Neural cell (in vitro differentiated cells): Measurements from ENCODE around the gene PTGDR2. TPM values are rescaled to one million over a fixed set of nuclear protein-coding genes. Genes with fewer than 3 reads are reported as not detected.

Source experiments
- H2AFZ ChIP-seq: fragments of 200-600, 300-800 bp; sonication (generic), shearing (Covaris generic); 2 replicates; pipeline ENCODE4 v1.6.0; 2014; ENCODE audit warnings: low read depth, mild to moderate bottlenecking, antibody characterized with exemption, low read length, moderate library complexity
- H3F3A ChIP-seq: fragments of 200-600 bp; shearing (Covaris generic); 2 replicates; pipeline ENCODE4 v1.6.1; 2016; ENCODE audit warnings: mild to moderate bottlenecking, moderate library complexity, mixed read lengths, antibody characterized with exemption, low read length; ENCODE audit not compliant: insufficient read depth, poor library complexity, severe bottlenecking
- H3K27ac ChIP-seq: fragments of 200-600, 300-800 bp; sonication (generic), shearing (Covaris generic); 2 replicates; pipeline ENCODE4 v1.5.1; 2014; ENCODE audit warnings: mild to moderate bottlenecking, low read length, moderate library complexity
- H3K27me3 ChIP-seq: fragments of 300-800, 200-600 bp; sonication (generic), shearing (Covaris generic); 2 replicates; pipeline ENCODE4 v1.6.0; 2014; ENCODE audit warnings: mild to moderate bottlenecking, low read depth, low read length, moderate library complexity; ENCODE audit not compliant: insufficient read depth
- H3K36me3 ChIP-seq: fragments of 300-800, 200-600 bp; sonication (generic), shearing (Covaris generic); 2 replicates; pipeline ENCODE4 v1.5.1; 2014; ENCODE audit warnings: mild to moderate bottlenecking, antibody characterized with exemption, low read length, moderate library complexity; ENCODE audit not compliant: insufficient read depth
- H3K4me2 ChIP-seq: fragments of 300-800, 200-600 bp; sonication (generic), shearing (Covaris generic); 2 replicates; pipeline ENCODE4 v1.6.0; 2014; ENCODE audit warnings: mild to moderate bottlenecking, low read length
- H3K4me3 ChIP-seq: fragments of 300-800, 200-600 bp; sonication (generic), shearing (Covaris generic); 2 replicates; pipeline ENCODE4 v1.5.1; 2014; ENCODE audit warnings: mild to moderate bottlenecking, low read length, moderate library complexity
- H3K79me2 ChIP-seq: fragments of 200-600 bp; shearing (Covaris generic); replicated peaks from 2 replicates; pipeline ENCODE4 v1.6.0; 2014; ENCODE audit warnings: mild to moderate bottlenecking, low read length, moderate library complexity; ENCODE audit not compliant: insufficient read depth
- H3K9ac ChIP-seq: fragments of 300-800, 200-600 bp; sonication (generic), shearing (Covaris generic); 2 replicates; pipeline ENCODE4 v1.6.1; 2016; ENCODE audit warnings: mild to moderate bottlenecking, low read length, mixed read lengths
- H3K9me2 ChIP-seq: fragments of 200-600 bp; shearing (Covaris generic); 2 replicates; pipeline ENCODE4 v1.6.1; 2016; ENCODE audit warnings: mild to moderate bottlenecking, low read length, mixed read lengths; ENCODE audit not compliant: insufficient read depth
- H3K9me3 ChIP-seq: fragments of 200-600, 300-800 bp; sonication (generic), shearing (Covaris generic); 2 replicates; pipeline ENCODE4 v1.6.1; 2016; ENCODE audit warnings: mild to moderate bottlenecking, mixed run types, low read length, moderate library complexity, mixed read lengths
- H4K20me1 ChIP-seq: fragments of 200-600 bp; shearing (Covaris generic); 2 replicates; pipeline ENCODE4 v1.6.1; 2016; ENCODE audit warnings: mild to moderate bottlenecking, mixed run types; ENCODE audit not compliant: insufficient read depth
- EP300 ChIP-seq: fragments of 450-650 bp; conservative IDR thresholded peaks from 2 replicates; pipeline ENCODE4 v1.6.1; 2014; ENCODE audit warnings: antibody characterized with exemption, mild to moderate bottlenecking, moderate library complexity; ENCODE audit not compliant: poor library complexity, severe bottlenecking
- EZH2 ChIP-seq: fragments of 200-600, 300-800 bp; shearing (Covaris generic), sonication (generic); IDR thresholded peaks from 2 replicates; pipeline ENCODE4 v1.6.1; 2014; ENCODE audit warnings: antibody characterized with exemption, low read length, borderline replicate concordance, mild to moderate bottlenecking; ENCODE audit not compliant: insufficient read depth, poor library complexity, severe bottlenecking
- MXI1 ChIP-seq: fragments of 450-650 bp; conservative IDR thresholded peaks from 2 replicates; pipeline ENCODE4 v1.6.1; 2014; ENCODE audit warnings: antibody characterized with exemption, mild to moderate bottlenecking; ENCODE audit not compliant: poor library complexity, severe bottlenecking
- POLR2AphosphoS5 ChIP-seq: IDR thresholded peaks from 2 replicates; pipeline ENCODE4 v1.6.1; 2012
- RAD21 ChIP-seq: fragments of 450-650 bp; conservative IDR thresholded peaks from 2 replicates; pipeline ENCODE4 v1.6.1; 2014; ENCODE audit warnings: antibody characterized with exemption, mild to moderate bottlenecking, moderate library complexity
- SMC3 ChIP-seq: fragments of 450-650 bp; conservative IDR thresholded peaks from 2 replicates; pipeline ENCODE4 v1.6.1; 2014; ENCODE audit warnings: antibody characterized with exemption, mild to moderate bottlenecking, moderate library complexity; ENCODE audit not compliant: poor library complexity
- TAF1 ChIP-seq: IDR thresholded peaks from 2 replicates; pipeline ENCODE4 v1.6.1; 2012; ENCODE audit warnings: low read depth
- polyA minus RNA-seq: library from RNA; depleted of rRNA, polyadenylated mRNA; stranded (reverse); fragments of >200 nt; gene quantifications from 2 replicates; pipeline ENCODE4 v1.2.3, GENCODE V29; 2014
- polyA plus RNA-seq: library from polyadenylated mRNA; depleted of rRNA; stranded (reverse); fragments of >200 nt; gene quantifications from 2 replicates; pipeline ENCODE4 v1.2.3, GENCODE V29; 2014
- TF ChIP-seq, protein P1 (sequence below): IDR thresholded peaks from 2 replicates; pipeline ENCODE4 v1.6.1; 2012; ENCODE audit warnings: borderline replicate concordance
- TF ChIP-seq, protein P2 (sequence below): fragments of 450-650 bp; IDR thresholded peaks from 2 replicates; pipeline ENCODE4 v1.5.1; 2014; ENCODE audit warnings: antibody characterized with exemption, mild to moderate bottlenecking, moderate library complexity; ENCODE audit not compliant: poor library complexity, severe bottlenecking

Gene PTGDR2
- polyA plus RNA-seq = 0.16 and 0.51 TPM in 2 replicates
- 0.23 TPM in 1 of 2 replicates, not detected in the other for polyA minus RNA-seq

DNA sequence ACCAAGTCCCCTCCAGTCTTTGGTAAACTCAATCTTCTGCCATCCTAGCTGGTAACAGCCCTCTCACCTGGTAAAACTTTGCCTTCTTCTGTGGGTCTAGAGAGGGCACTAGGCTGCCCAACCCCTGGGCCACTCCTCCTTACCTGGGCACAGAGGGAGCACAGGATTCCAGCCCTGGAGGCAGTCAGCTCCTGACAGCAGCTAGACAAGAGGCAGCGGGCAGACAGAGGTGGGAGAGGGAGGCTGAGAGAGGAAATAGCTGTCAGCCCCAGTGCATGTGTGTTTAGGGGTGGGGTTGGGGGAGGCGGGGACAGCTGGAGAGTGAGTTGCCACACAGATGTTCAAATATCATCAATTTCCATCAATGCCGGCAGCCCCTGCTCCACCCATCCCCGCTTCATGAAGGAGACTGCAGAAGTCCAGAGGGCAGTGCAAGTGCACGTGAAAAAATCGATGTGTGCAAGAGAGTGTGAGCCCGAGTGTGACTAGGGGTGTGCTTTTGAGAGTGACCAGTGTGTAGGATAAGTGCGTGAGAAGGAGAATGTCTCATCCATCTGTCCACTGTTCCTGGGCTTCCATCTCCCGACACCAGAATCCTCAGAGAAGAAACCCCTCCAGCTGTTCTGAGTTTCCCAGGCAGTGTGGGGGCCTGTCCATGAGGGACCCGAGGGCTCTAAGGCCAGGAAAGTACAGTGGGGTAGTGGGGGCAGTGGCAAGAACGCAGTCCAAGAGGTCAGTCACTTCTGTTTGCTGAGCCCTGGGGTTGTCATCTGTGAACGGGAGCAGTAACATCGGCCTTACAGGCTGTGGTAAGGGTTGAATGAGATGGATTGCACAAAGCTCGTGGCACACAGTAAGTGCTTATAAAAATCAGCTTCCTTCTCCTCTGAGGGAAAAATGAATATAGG lies at the start of gene PTGDR2:
Gene PTGDR2, minus strand, starts transcription at position 225 of the 908 bp plus-strand sequence. CDS start 2,228 bp downstream, outside the sequence.
- Histone ChIP-seq H2AFZ (no peak within 1 kb of the TSS), H3K27ac (no peak within 1 kb of the TSS)

DNA sequence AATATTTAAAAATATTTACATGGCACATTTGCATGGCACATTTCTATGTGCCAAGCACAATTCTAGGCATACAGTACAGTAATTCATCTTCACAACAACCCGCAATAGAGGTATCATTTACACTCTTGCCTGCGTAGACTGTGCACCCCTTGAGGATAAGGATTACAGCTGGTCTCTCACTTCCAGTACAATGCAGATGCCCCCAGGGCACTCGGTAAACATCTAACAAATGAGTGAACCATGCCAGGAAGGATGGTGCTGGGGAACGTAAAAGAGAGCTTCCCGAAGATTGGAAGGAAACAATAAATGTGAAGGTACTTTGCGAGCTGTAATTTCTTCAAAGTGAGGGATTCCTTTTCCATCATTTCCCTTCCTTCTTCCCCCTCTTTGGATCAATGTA lies 49.3 kb upstream of the PTGDR2 start:
- peak overlapping the region; percentile 87 for H3K9ac ChIP-seq
- peak overlapping the region; percentile 86 for H3K4me3 ChIP-seq
- no peak overlapping the region for H2AFZ ChIP-seq
- peak overlapping the region; percentile 85 for H3K4me2 ChIP-seq
- no peaks in the 10 kb centered on the region for H3K36me3 ChIP-seq
- H3F3A ChIP-seq = no peaks in the 10 kb centered on the region
- H4K20me1 ChIP-seq = no peaks in the 10 kb centered on the region
- peaks cover 26% of the 10 kb centered on the region for H3K79me2 ChIP-seq
- H3K27ac ChIP-seq = peak overlapping the region; percentile 83
- no peaks in the 10 kb centered on the region for H3K27me3 ChIP-seq
- no peak for TF ChIP-seq MXI1
- no peak for TF ChIP-seq SMC3
- no peaks in the 10 kb centered on the region for H3K9me2 ChIP-seq
- no peaks in the 10 kb centered on the region for H3K9me3 ChIP-seq

More for the DNA sequence above, at the start of gene PTGDR2:
- Histone ChIP-seq H3F3A (no peaks in the 10 kb centered on the region), H3K9me2 (no peaks in the 10 kb centered on the region), H4K20me1 (no peaks in the 10 kb centered on the region), H3K79me2 (no peaks in the 10 kb centered on the region), H3K36me3 (no peaks in the 10 kb centered on the region), H3K4me2 (no peak within 1 kb of the TSS), H3K27me3 (no peaks in the 10 kb centered on the region), H3K9ac (no peak within 1 kb of the TSS), H3K4me3 (no peak within 1 kb of the TSS), H3K9me3 (no peaks in the 10 kb centered on the region)
- TF ChIP-seq RAD21 = no peak
- no peak for TF ChIP-seq TAF1

DNA sequence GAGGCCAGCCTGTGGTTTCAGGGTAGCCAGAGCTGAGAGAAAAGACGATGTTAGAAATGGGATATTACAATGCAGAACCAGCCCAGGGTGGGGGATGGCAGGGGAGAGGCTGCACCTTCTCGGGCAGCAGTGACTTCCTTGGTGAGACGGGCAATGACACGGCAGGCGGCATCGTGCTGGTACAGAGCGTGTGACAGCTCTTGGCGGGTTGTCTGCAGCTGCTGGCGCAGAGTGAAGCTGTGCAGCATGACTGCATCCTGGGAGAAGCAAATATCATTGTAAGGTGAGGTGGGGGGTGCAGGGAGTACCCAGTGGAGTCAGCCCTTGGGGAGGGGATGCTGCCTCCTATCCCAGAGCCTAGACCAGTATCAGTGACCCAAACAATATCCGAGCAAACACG lies 46.9 kb upstream of the PTGDR2 start:
- no peak overlapping the region for H3K4me2 ChIP-seq
- H3K27me3 ChIP-seq = no peaks in the 10 kb centered on the region
- no peaks in the 10 kb centered on the region for H3F3A ChIP-seq
- H3K9me2 ChIP-seq = no peaks in the 10 kb centered on the region
- H3K36me3 ChIP-seq = peaks cover 5% of the 10 kb centered on the region
- H3K9ac ChIP-seq = no peak overlapping the region
- H3K9me3 ChIP-seq = no peaks in the 10 kb centered on the region
- H2AFZ ChIP-seq = no peak overlapping the region
- no peak overlapping the region for H3K27ac ChIP-seq
- no peak for TF ChIP-seq SMC3
- TF ChIP-seq EZH2 = no peak
- TF ChIP-seq POLR2AphosphoS5 = no peak
- TF ChIP-seq TAF1 = no peak
- TF ChIP-seq, protein P1, sequence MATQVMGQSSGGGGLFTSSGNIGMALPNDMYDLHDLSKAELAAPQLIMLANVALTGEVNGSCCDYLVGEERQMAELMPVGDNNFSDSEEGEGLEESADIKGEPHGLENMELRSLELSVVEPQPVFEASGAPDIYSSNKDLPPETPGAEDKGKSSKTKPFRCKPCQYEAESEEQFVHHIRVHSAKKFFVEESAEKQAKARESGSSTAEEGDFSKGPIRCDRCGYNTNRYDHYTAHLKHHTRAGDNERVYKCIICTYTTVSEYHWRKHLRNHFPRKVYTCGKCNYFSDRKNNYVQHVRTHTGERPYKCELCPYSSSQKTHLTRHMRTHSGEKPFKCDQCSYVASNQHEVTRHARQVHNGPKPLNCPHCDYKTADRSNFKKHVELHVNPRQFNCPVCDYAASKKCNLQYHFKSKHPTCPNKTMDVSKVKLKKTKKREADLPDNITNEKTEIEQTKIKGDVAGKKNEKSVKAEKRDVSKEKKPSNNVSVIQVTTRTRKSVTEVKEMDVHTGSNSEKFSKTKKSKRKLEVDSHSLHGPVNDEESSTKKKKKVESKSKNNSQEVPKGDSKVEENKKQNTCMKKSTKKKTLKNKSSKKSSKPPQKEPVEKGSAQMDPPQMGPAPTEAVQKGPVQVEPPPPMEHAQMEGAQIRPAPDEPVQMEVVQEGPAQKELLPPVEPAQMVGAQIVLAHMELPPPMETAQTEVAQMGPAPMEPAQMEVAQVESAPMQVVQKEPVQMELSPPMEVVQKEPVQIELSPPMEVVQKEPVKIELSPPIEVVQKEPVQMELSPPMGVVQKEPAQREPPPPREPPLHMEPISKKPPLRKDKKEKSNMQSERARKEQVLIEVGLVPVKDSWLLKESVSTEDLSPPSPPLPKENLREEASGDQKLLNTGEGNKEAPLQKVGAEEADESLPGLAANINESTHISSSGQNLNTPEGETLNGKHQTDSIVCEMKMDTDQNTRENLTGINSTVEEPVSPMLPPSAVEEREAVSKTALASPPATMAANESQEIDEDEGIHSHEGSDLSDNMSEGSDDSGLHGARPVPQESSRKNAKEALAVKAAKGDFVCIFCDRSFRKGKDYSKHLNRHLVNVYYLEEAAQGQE = no peak
- no peak for TF ChIP-seq MXI1
- TF ChIP-seq, protein P2, sequence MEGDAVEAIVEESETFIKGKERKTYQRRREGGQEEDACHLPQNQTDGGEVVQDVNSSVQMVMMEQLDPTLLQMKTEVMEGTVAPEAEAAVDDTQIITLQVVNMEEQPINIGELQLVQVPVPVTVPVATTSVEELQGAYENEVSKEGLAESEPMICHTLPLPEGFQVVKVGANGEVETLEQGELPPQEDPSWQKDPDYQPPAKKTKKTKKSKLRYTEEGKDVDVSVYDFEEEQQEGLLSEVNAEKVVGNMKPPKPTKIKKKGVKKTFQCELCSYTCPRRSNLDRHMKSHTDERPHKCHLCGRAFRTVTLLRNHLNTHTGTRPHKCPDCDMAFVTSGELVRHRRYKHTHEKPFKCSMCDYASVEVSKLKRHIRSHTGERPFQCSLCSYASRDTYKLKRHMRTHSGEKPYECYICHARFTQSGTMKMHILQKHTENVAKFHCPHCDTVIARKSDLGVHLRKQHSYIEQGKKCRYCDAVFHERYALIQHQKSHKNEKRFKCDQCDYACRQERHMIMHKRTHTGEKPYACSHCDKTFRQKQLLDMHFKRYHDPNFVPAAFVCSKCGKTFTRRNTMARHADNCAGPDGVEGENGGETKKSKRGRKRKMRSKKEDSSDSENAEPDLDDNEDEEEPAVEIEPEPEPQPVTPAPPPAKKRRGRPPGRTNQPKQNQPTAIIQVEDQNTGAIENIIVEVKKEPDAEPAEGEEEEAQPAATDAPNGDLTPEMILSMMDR = no peak
- no peak for TF ChIP-seq RAD21
- TF ChIP-seq EP300 = no peak
- H3K4me3 ChIP-seq = no peak overlapping the region
- peaks cover 26% of the 10 kb centered on the region for H3K79me2 ChIP-seq
- H4K20me1 ChIP-seq = no peaks in the 10 kb centered on the region
